ENCODE measurements around the gene CYP4F2.

DNA sequence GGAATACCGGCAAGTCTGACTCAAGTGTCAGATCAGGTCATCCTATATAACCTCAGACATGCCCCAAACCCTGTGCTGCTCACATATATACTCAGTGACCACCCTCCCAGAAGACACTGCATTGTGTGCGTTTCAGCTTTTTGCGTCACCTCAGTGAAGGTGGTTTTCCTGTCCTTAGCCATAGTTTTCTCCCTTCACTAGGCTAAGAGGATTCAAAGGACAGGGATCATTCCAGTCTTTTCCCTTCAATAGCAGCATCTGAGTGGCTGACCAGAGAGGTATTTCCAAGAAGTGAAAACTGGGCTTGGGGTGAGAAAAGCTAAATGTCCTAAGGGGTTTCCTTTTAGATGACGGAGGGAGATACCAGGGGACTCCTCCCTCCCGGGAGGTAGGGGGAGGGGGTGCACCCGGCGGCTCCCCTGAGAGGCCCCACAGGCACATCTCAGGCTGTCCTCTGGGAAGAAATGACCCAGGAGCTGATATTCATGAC, 69.7 kb downstream of the CYP4F2 start:
- TF ChIP-seq TAF1 (IDR thresholded peaks at IDR 0.05; ENCODE audit: low read depth): no peak
- no peak for TF ChIP-seq EP300 (IDR thresholded peaks at IDR 0.05; ENCODE audit: borderline replicate concordance)
- TF ChIP-seq CREB1 (IDR thresholded peaks at IDR 0.05; ENCODE audit: low read depth): no peak
- TF ChIP-seq USF1 (IDR thresholded peaks at IDR 0.05): no peak
- TF ChIP-seq EGR1 (IDR thresholded peaks at IDR 0.05): no peak
- TF ChIP-seq CEBPB (IDR thresholded peaks at IDR 0.05): no peak
- TF ChIP-seq TEAD4 (IDR thresholded peaks at IDR 0.05): no peak
- TF ChIP-seq NFIC (IDR thresholded peaks at IDR 0.05): no peak

Data from Ishikawa (cell line).